Measurements from ENCODE around the gene NKX3-2. TPM values are rescaled to one million over a fixed set of nuclear protein-coding genes. Genes with fewer than 3 reads are reported as not detected.

NKX3-2 gene
- total RNA-seq, 2 experiments from 2014 or later: 0.57 to 0.63 TPM

GRCh38 chr4:13541176-13541604, 3.1 kb downstream of the NKX3-2 start:
- Histone ChIP-seq H3K27ac (ENCODE audit: low read depth, low read length, poor library complexity, severe bottlenecking) (no peak overlapping the region), H3K4me1 (ENCODE audit: insufficient read depth, low read length, poor library complexity, severe bottlenecking) (peaks cover 7% of the 10 kb centered on the region), H3K4me2 (ENCODE audit: low read length) (no peak overlapping the region), H3K9me2 (ENCODE audit: insufficient read depth, low read length) (no peaks in the 10 kb centered on the region), H3K36me3 (ENCODE audit: insufficient read depth, low read length) (no peaks in the 10 kb centered on the region), H2AFZ (ENCODE audit: low read length) (no peak overlapping the region), H4K20me1 (ENCODE audit: insufficient read depth, low read length) (no peaks in the 10 kb centered on the region), H3K79me2 (ENCODE audit: insufficient read depth, low read depth, low read length) (no peaks in the 10 kb centered on the region), H3K4me3 (ENCODE audit: low read depth, low read length, poor library complexity, severe bottlenecking) (no peak overlapping the region), H3K9me3 (ENCODE audit: low read length) (no peaks in the 10 kb centered on the region)
- ChIA-PET CTCF (ENCODE audit: unreplicated experiment) (no interaction called here), POLR2A (interaction anchor here (0.7 kb wide), 1 partner anchor 1696 kb away, joined by 4 read pairs; no protein-coding TSS in a partner anchor)
- TF ChIP-seq CTCF (conservative IDR thresholded peaks at IDR 0.05; ENCODE audit: low read length) (no peak), EZH2phosphoT487 (IDR thresholded peaks at IDR 0.05; ENCODE audit: borderline replicate concordance, low read depth, low read length) (no peak)
- no peak for DNase-seq (ENCODE audit: low spot score)
- intact Hi-C loops (cut with micrococcal nuclease; ENCODE audit: unreplicated experiment): loop anchor here (10.0 kb wide), 2 partner anchors 186 to 436 kb away; no protein-coding TSS in a partner anchor
- no TSS peak for BruUV-seq (replicated peaks)

- H4K20me1 ChIP-seq (ENCODE audit: insufficient read depth, low read length): no peaks in the 10 kb centered on the region
- no peaks in the 10 kb centered on the region for H3K9me2 ChIP-seq (ENCODE audit: insufficient read depth, low read length)
- ChIA-PET POLR2A (no interaction called here), CTCF (ENCODE audit: unreplicated experiment) (no interaction called here)
- intact Hi-C loops (cut with micrococcal nuclease; ENCODE audit: unreplicated experiment): loop anchor here (10.0 kb wide), 2 partner anchors 186 to 436 kb away; no protein-coding TSS in a partner anchor
- no peak overlapping the region for H3K4me2 ChIP-seq (ENCODE audit: low read length)
- DNase-seq (ENCODE audit: low spot score): no peak
- H3K36me3 ChIP-seq (ENCODE audit: insufficient read depth, low read length): no peaks in the 10 kb centered on the region
- H3K4me3 ChIP-seq (ENCODE audit: low read depth, low read length, poor library complexity, severe bottlenecking): no peak overlapping the region
- H3K4me1 ChIP-seq (ENCODE audit: insufficient read depth, low read length, poor library complexity, severe bottlenecking): peaks cover 7% of the 10 kb centered on the region
- no peaks in the 10 kb centered on the region for H3K79me2 ChIP-seq (ENCODE audit: insufficient read depth, low read depth, low read length)
- H2AFZ ChIP-seq (ENCODE audit: low read length): no peak overlapping the region
- TF ChIP-seq EZH2phosphoT487 (IDR thresholded peaks at IDR 0.05; ENCODE audit: borderline replicate concordance, low read depth, low read length) (no peak), CTCF (conservative IDR thresholded peaks at IDR 0.05; ENCODE audit: low read length) (no peak)
- H3K27ac ChIP-seq (ENCODE audit: low read depth, low read length, poor library complexity, severe bottlenecking): no peak overlapping the region
- no TSS peak for BruUV-seq (replicated peaks)
- H3K9me3 ChIP-seq (ENCODE audit: low read length): no peaks in the 10 kb centered on the region
These were observed 3.7 kb downstream of the NKX3-2 start for GRCh38 chr4:13540446-13541175.
